K562 (cell line): ENCODE results near the gene PLEKHG1. TPM values are rescaled to one million over a fixed set of nuclear protein-coding genes. Genes with fewer than 3 reads are reported as not detected.

Experiments used
- ATF7 ChIP-seq: fragments of 450-650 bp; IDR thresholded peaks from 2 replicates; pipeline ENCODE4 v1.7.1; 2014; ENCODE audit warnings: mild to moderate bottlenecking, moderate library complexity
- BCLAF1 ChIP-seq, 2 experiments: fragments of 450-650 bp in 1 of 2; IDR thresholded peaks; 2 replicates each; pipeline ENCODE4 v1.6.1; 2011 to 2017; ENCODE audit warnings: low read depth in 2 of 2, antibody characterized with exemption in 1 of 2, borderline replicate concordance in 1 of 2, low read length in 1 of 2, mild to moderate bottlenecking in 1 of 2, mixed read lengths in 1 of 2; ENCODE audit not compliant: control insufficient read depth in 1 of 2
- EHMT2 ChIP-seq: fragments of 450-650 bp; IDR thresholded peaks from 2 replicates; pipeline ENCODE4 v1.6.1; 2018; ENCODE audit warnings: antibody characterized with exemption
- FOXJ2 ChIP-seq: fragments of 200-800 bp; sonication (Bioruptor generic); IDR thresholded peaks from 2 replicates; pipeline ENCODE4 v1.6.1; 2016; ENCODE audit warnings: missing genetic modification characterization, missing compliant biosample characterization
- HNRNPUL1 ChIP-seq: fragments of 200-400 bp; formaldehyde crosslinking; IDR thresholded peaks from 2 replicates; pipeline ENCODE4 v1.6.1; 2017; ENCODE audit warnings: low read length
- IRF9 ChIP-seq: fragments of 450-650 bp; IDR thresholded peaks from 2 replicates; pipeline ENCODE4 v1.6.1; 2016; ENCODE audit warnings: missing biosample characterization, missing genetic modification characterization
- JUNB ChIP-seq: fragments of 450-650 bp; formaldehyde crosslinking; conservative IDR thresholded peaks from 2 replicates; pipeline ENCODE4 v1.4.0; 2020; ENCODE audit warnings: mild to moderate bottlenecking
- KLF13 ChIP-seq: fragments of 450-650 bp; IDR thresholded peaks from 2 replicates; pipeline ENCODE4 v1.6.1; 2016; ENCODE audit warnings: missing genetic modification characterization, low read depth, mild to moderate bottlenecking, missing compliant biosample characterization, moderate library complexity, borderline replicate concordance
- MNT ChIP-seq, 2 experiments: fragments of 450-650 bp; conservative IDR thresholded peaks; 2 replicates each; pipeline ENCODE4 v1.6.1; 2017; ENCODE audit warnings: mild to moderate bottlenecking in 2 of 2, moderate library complexity in 2 of 2
- MTA3 ChIP-seq: fragments of 450-650 bp; formaldehyde crosslinking; IDR thresholded peaks from 2 replicates; pipeline ENCODE4 v1.6.1; 2017; ENCODE audit warnings: mild to moderate bottlenecking, borderline replicate concordance
- NCOA4 ChIP-seq: fragments of 450-650 bp; IDR thresholded peaks from 2 replicates; pipeline ENCODE4 v1.6.1; 2018; ENCODE audit warnings: mild to moderate bottlenecking; ENCODE audit not compliant: partially characterized antibody
- NR3C1 ChIP-seq: sonication (generic); formaldehyde crosslinking; IDR thresholded peaks from 2 replicates; pipeline ENCODE4 v1.8.1; 2022; ENCODE audit warnings: missing genetic modification reagents
- NRF1 ChIP-seq, 2 experiments: fragments of 450-650 bp; IDR thresholded peaks in 1 of 2; conservative IDR thresholded peaks in 1 of 2; 2 replicates each; pipeline ENCODE4 v1.6.1; 2014; ENCODE audit warnings: mild to moderate bottlenecking in 2 of 2
- RCOR1 ChIP-seq, 2 experiments: IDR thresholded peaks; 2 replicates each; pipeline ENCODE4 v1.6.1; 2012; ENCODE audit warnings: low read depth in 2 of 2, low read length in 2 of 2, borderline replicate concordance in 1 of 2, improper control_type of control experiment in 1 of 2
- RUNX1 ChIP-seq: sonication (generic); IDR thresholded peaks from 2 replicates; pipeline ENCODE4 v1.6.1; 2016; ENCODE audit warnings: antibody characterized with exemption, low read depth
- SAFB2 ChIP-seq: fragments of 200-400 bp; formaldehyde crosslinking; IDR thresholded peaks from 2 replicates; pipeline ENCODE4 v1.6.1; 2018; ENCODE audit warnings: borderline replicate concordance, low read length, low read depth, moderate library complexity; ENCODE audit not compliant: severe bottlenecking
- SIX5 ChIP-seq, 2 experiments: IDR thresholded peaks; 2 replicates each; pipeline ENCODE4 v1.6.1; 2011; ENCODE audit warnings: low read length in 2 of 2, borderline replicate concordance in 1 of 2, low read depth in 1 of 2, mild to moderate bottlenecking in 1 of 2, moderate library complexity in 1 of 2; ENCODE audit not compliant: insufficient read depth in 1 of 2
- ZC3H11A ChIP-seq: IDR thresholded peaks from 2 replicates; pipeline ENCODE4 v1.6.1; 2012; ENCODE audit warnings: low read depth, low read length, improper control_type of control experiment
- ZNF124 ChIP-seq: sonication (generic); formaldehyde crosslinking; IDR thresholded peaks from 2 replicates; pipeline ENCODE4 v1.8.1; 2022; ENCODE audit warnings: missing genetic modification reagents
- polyA plus RNA-seq, 8 experiments: library from polyadenylated mRNA; depleted of rRNA in 4 of 8; stranded (reverse) in 5 of 8; unstranded in 3 of 8; fragments of >200 nt; fragmentation: Nextera tagmentation in 2 of 8; fragmentation: Illumina TruSeq in 1 of 8; extraction: Ambion mirVana in 2 of 8; extraction: Trizol in 1 of 8; gene quantifications; 2 replicates each; pipeline versions ENCODE4 v1.2.1 to v1.2.3, GENCODE V29; 2011 to 2014; ENCODE audit warnings: inconsistent platforms in 1 of 8, missing spikeins in 1 of 8
- total RNA-seq, 7 experiments: library from RNA; depleted of rRNA in 6 of 7; stranded (reverse); fragments of >200 nt in 6 of 7; fragmentation: Illumina TruSeq in 2 of 7; extraction: Trizol in 2 of 7; gene quantifications; 2 replicates each; pipeline versions ENCODE4 v1.2.1 to v1.2.3, GENCODE V29; 2011 to 2021; ENCODE audit warnings: low replicate concordance in 1 of 7
- TF ChIP-seq, protein P1 (sequence below): sonication (generic); formaldehyde crosslinking; IDR thresholded peaks from 2 replicates; pipeline ENCODE4 v1.8.0; 2022; ENCODE audit warnings: mild to moderate bottlenecking, low read depth, missing genetic modification reagents

The PLEKHG1 gene
- total and polyA plus RNA-seq, 9 of the 15 experiments (the other 6 are each of a cell fraction or from before 2014, with no cell fraction given): 0.03 to 0.16 (median 0.03) TPM; not detected in 6

DNA sequence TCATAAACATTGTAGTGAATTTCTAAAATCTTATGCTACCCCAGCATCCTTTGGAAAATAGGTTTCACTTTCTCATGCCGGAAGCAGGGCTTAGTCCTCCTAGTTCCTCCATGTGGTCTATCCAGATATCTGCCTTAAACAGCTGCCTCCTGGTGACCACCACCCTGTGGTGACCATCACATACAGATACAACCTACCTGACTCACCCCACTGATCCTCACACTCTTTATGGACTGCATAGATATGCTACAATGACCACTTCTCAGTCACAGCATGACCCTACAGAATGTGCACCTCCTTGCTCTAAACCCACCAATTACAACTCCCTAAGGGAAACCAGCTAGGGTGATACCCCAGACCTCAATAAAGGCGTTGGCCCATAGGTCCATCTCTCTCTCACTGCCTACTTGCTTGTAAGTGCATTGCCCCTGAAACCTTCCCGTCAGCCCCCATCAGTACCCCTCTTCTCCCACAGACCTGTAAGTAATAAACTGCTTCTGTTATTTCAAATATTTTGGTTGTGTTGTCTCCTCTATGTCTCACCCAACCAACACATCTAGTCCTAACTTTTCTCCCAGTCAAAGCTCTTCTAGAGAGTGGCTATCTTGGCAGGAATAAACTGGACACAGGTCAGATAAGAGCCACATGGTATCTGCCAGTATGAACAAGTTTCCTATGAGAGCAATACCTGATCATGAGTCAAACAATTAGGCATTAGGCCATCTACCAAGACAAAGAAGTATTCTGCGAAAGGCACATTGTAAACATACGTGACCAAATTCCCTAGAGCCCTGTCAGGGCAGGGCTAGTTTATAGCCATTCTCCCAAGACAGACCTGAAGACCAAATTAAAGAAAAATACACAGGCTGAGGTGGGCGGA lies 39.4 kb upstream of the PLEKHG1 start (continued):
- TF ChIP-seq SIX5 (IDR thresholded peaks at IDR 0.05; ENCODE audit: borderline replicate concordance in 1 of 2, insufficient read depth in 1 of 2, low read depth in 1 of 2, low read length in 2 of 2) (no peak), RUNX1 (peak; percentile 77; the same call in 1 of the 2 replicates), EHMT2 (peak; percentile 35; the same call in 1 of the 2 replicates), NCOA4 (no peak), NRF1 (conservative IDR thresholded peaks at IDR 0.05 in 1 of 2, IDR thresholded peaks at IDR 0.05 in 1 of 2) (no peak), FOXJ2 (no peak), KLF13 (tag) (no peak), NR3C1 (CRISPR knock-in tag) (no peak), ZNF124 (CRISPR knock-in tag) (no peak), RCOR1 (IDR thresholded peaks at IDR 0.05; ENCODE audit: borderline replicate concordance in 1 of 2, low read depth in 2 of 2, low read length in 2 of 2) (peak in 1 of 2 experiments; percentile 62; a peak in 1 of 4 replicates), ATF7 (no peak), IRF9 (no peak), ZC3H11A (no peak), BCLAF1 (IDR thresholded peaks at IDR 0.05; ENCODE audit: borderline replicate concordance in 1 of 2, control insufficient read depth in 1 of 2, low read depth in 2 of 2, low read length in 1 of 2) (no peak), SAFB2 (no peak), JUNB (CRISPR knock-in tag) (no peak), MNT (conservative IDR thresholded peaks at IDR 0.05) (peak in 1 of 2 experiments; percentile 62; a peak in 3 of 4 replicates), HNRNPUL1 (no peak), MTA3 (no peak)
- TF ChIP-seq, protein P1, sequence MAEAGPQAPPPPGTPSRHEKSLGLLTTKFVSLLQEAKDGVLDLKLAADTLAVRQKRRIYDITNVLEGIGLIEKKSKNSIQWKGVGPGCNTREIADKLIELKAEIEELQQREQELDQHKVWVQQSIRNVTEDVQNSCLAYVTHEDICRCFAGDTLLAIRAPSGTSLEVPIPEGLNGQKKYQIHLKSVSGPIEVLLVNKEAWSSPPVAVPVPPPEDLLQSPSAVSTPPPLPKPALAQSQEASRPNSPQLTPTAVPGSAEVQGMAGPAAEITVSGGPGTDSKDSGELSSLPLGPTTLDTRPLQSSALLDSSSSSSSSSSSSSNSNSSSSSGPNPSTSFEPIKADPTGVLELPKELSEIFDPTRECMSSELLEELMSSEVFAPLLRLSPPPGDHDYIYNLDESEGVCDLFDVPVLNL (CRISPR knock-in tag): no peak
